Esophagus squamous epithelium (tissue), 5 donors: ENCODE measurements around the gene SAXO2. TPM values are rescaled to one million over a fixed set of nuclear protein-coding genes. Genes with fewer than 3 reads are reported as not detected.
"Not testable (repeated sequence)": the region's sequence is repeated elsewhere in the genome, so short reads cannot be mapped to it uniquely, and the experiment has no call there.

ENCODE experiments used
- DNase-seq: peaks from one replicate; lab custom pipeline; 2025; lab: John Stamatoyannopoulos, UW
- H3K27ac ChIP-seq, 4 donors: fragments of 200-600 bp; sonication (generic); one replicate each; pipeline ENCODE4 v1.5.1; 2016 to 2019; ENCODE audit warnings: mild to moderate bottlenecking in 1 of 4
- H3K27me3 ChIP-seq, 4 donors: fragments of 200-600 bp; sonication (generic); 1 replicate in 3 of 4; 2 replicates in 1 of 4; pipeline versions ENCODE4 v1.5.1 to v1.6.0; 2017 to 2021; ENCODE audit warnings: antibody characterized with exemption in 1 of 4
- H3K36me3 ChIP-seq, 3 donors: fragments of 200-600 bp; sonication (generic); one replicate each; pipeline ENCODE4 v1.5.1; 2016 to 2019
- H3K4me1 ChIP-seq, 3 donors: fragments of 200-600 bp; sonication (generic); one replicate each; pipeline ENCODE4 v1.5.1; 2017 to 2019
- H3K4me3 ChIP-seq, 4 donors: fragments of 200-600 bp; sonication (generic); 1 replicate in 3 of 4; 2 replicates in 1 of 4; pipeline ENCODE4 v1.5.1; 2016 to 2019; ENCODE audit warnings: mild to moderate bottlenecking in 2 of 4, moderate library complexity in 1 of 4
- H3K9me3 ChIP-seq, 3 donors: fragments of 200-600 bp; sonication (generic); one replicate each; pipeline ENCODE4 v1.5.1; 2016 to 2019
- WGBS, 2 donors: methylation state at CpG; one replicate each; pipeline ENCODE4 v1.1.5; 2018; 5-methylcytosine and 5-hydroxymethylcytosine counted together
- intact Hi-C: fragments of 100-400 bp; cut with DNase I; formaldehyde crosslinking; loops from one replicate; pipeline ENCODE4 v1.15.0; 2022
- total RNA-seq, 4 donors: library from RNA; depleted of rRNA; stranded (reverse); fragments of >200 nt; gene quantifications; one replicate each; pipeline ENCODE4 v1.1.0, GENCODE V29; 2016
- donor health status: DM: yes; HTN: yes; CAD: no.

Gene SAXO2
- total RNA-seq, 4 donors from 2014 or later = 1.5 TPM; not detected in 3

DNA sequence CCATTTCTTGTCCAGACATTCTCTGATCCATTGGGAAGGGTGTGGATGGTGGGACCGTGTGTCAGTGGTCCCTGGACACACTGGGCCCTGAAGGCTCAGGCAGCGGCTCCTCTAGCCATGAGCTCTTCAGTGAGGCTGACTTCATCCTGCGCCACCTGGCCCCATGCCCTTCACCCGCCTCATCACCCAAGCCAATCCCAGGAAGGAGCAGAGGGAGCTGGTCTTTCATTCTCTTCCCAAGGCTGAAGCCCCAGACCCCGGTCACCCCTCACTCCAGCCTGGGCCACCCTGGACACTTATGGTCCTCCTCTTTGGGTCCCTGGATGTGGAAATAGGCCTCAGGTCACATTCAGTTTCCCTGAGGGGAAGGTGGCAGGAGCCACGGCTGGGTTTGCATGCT, 62.2 kb downstream of the SAXO2 start:
- H3K4me3 ChIP-seq, H3K36me3 ChIP-seq, H3K27me3 ChIP-seq, H3K4me1 ChIP-seq, intact Hi-C loops, H3K27ac ChIP-seq, H3K9me3 ChIP-seq, DNase-seq: not testable (repeated sequence)
- 30 to 80% methylated on average over 1 to 4 of the region's 6 CpGs for WGBS, 2 donors

DNA sequence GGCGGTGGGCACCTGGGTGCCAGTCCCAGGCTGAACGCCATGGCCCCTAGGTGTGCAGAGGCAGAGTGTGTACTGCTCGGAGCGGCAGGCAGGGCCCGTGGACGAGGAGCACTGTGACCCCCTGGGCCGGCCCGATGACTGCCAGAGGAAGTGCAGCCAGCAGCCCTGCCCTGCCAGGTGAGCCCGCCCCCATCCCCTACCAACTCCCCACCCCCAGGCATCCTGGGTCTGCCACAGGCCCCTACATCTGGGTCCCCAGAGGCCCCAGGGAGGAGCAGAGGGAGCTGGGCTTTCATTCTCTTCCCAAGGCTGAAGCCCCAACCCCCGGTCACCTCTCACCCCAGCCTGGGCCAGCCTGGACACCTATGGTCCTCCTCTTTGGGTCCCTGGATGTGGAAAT, 63.0 kb downstream of the SAXO2 start:
- DNase-seq, H3K4me1 ChIP-seq, H3K27ac ChIP-seq, H3K36me3 ChIP-seq, intact Hi-C loops, H3K27me3 ChIP-seq, H3K9me3 ChIP-seq, H3K4me3 ChIP-seq: not testable (repeated sequence)
- no CpG with 5 or more reads among the region's 10 CpGs for WGBS, 2 donors

DNA sequence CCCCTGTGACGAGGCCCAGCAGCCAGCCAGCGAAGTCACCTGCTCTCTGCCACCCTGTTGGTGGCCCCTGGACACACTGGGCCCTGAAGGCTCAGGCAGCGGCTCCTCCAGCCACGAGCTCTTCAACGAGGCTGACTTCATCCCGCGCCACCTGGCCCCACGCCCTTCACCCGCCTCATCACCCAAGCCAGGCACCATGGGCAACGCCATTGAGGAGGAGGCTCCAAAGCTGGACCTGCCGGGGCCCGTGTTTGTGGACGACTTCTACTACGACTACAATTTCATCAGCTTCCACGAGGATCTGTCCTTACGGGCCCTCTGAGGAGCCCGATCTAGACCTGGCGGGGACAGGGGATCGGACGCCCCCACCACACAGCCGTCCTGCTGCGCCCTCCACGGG, 64.3 kb downstream of the SAXO2 start:
- H3K36me3 ChIP-seq, H3K27ac ChIP-seq, H3K27me3 ChIP-seq, DNase-seq, H3K4me3 ChIP-seq, intact Hi-C loops, H3K9me3 ChIP-seq, H3K4me1 ChIP-seq: not testable (repeated sequence)
- whole genome bisulfite sequencing, 2 donors = 75% methylated on average over 4 of the region's 23 CpGs; no CpG with 5 or more reads in 1 of the 2 donors

DNA sequence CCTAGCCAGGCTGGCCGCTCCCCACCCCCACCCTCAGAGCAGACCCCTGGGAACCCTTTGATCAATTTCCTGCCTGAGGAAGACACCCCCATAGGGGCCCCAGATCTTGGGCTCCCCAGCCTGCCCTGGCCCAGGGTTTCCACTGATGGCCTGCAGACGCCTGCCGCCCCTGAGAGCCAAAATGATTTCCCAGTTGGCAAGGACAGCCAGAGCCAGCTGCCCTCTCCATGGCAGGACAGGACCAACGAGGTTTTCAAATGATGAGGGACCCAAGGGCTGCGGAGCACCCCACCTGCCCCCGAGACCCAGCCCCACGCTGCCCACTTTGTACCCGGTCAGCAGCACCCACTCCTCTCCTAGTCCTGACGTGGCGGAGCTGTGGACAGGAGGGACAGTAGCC, 64.8 kb downstream of the SAXO2 start:
- intact Hi-C loops, H3K4me1 ChIP-seq, H3K27me3 ChIP-seq, H3K36me3 ChIP-seq, H3K27ac ChIP-seq, H3K9me3 ChIP-seq, DNase-seq, H3K4me3 ChIP-seq: not testable (repeated sequence)
- no CpG with 5 or more reads among the region's 10 CpGs for WGBS, 2 donors

DNA sequence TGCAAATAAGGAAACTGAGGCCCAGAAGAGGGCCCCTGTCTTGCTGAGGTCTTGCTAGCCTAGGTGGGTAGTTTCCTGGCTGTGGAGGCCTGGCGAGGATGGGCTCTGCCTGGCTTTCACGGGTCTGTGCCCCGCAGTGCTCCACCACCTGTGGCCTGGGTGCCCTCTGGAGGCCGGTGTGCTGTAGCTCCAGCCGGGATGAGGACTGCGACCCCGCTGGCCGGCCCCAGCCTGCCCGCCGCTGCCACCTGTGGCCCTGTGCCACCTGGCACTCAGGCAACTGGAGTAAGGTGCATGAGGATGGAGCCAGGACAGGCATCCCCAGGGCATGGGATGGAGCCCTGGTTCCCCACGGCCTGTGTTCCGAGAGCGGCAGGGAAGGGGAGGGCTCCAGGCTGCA, 66.4 kb downstream of the SAXO2 start:
- intact Hi-C loops, H3K4me1 ChIP-seq, DNase-seq, H3K27ac ChIP-seq, H3K9me3 ChIP-seq, H3K4me3 ChIP-seq, H3K27me3 ChIP-seq, H3K36me3 ChIP-seq: not testable (repeated sequence)
- no CpG with 5 or more reads among the region's 13 CpGs for WGBS, 2 donors

DNA sequence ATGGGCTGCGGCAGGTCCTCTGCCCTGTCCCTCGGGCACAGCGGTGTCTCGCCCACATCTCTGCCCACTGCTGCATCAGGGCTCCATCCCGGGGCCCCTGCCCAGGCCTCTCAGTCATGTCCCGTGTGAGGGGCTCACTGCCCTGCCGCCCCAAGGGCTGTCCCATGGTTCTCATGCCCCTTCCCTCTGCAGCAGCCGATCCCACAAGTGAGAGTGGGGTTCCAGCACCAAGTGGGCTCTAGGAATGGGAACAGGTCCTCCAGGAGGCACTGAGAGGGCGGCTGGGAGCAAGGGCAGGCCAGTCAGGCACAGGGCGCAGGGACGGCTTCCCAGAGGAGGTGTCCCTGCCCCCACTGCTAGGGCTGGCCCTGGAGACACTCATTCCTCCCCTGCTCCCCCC, 68.3 kb downstream of the SAXO2 start:
- no CpG with 5 or more reads among the region's 11 CpGs for WGBS, 2 donors
- intact Hi-C loops, DNase-seq, H3K4me3 ChIP-seq, H3K9me3 ChIP-seq, H3K4me1 ChIP-seq, H3K36me3 ChIP-seq, H3K27ac ChIP-seq, H3K27me3 ChIP-seq: not testable (repeated sequence)

DNA sequence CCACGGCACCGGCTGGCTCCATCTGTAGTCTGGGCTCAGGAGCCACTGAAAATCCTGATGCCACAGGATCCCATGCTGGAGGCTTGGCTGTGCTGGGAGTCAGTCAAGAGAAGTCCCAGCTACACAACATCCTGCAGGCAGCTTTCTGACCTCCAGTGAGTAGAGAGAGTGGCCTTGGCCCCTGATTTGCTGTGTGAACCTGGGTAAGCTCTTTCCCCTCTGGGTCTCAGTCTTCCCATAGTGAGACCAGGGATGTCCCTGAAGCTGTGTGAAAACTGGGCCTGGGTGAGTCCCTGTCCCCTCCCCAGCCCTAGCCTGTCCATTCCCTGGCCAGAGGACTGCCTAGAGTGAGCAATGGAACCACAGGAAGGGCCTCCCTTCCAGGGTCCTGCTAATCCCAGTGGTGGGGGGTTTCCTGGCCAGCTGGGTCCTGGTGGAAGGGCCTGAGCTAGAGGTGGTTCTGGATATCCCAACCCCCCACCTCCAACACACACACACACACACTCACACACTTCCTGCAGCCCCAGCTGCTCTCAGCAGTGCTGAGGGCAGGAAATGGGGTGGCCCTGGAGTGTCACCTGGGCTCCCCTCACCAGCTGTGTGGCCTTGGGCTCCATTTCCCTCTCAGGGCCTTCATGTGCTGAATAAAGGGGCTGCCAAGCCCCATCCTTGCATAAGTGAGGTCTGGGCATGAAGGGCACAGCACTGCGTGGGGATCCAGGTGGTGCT, 69.1 kb downstream of the SAXO2 start:
- H3K4me1 ChIP-seq = peaks cover 0 to 11% (median 0%) of the 10 kb centered on the region in 3 donors
- H3K27ac ChIP-seq, H3K9me3 ChIP-seq, DNase-seq, H3K4me3 ChIP-seq, H3K36me3 ChIP-seq, H3K27me3 ChIP-seq, intact Hi-C loops: not testable (repeated sequence)
- WGBS, 2 donors = no CpG with 5 or more reads among the region's 3 CpGs

DNA sequence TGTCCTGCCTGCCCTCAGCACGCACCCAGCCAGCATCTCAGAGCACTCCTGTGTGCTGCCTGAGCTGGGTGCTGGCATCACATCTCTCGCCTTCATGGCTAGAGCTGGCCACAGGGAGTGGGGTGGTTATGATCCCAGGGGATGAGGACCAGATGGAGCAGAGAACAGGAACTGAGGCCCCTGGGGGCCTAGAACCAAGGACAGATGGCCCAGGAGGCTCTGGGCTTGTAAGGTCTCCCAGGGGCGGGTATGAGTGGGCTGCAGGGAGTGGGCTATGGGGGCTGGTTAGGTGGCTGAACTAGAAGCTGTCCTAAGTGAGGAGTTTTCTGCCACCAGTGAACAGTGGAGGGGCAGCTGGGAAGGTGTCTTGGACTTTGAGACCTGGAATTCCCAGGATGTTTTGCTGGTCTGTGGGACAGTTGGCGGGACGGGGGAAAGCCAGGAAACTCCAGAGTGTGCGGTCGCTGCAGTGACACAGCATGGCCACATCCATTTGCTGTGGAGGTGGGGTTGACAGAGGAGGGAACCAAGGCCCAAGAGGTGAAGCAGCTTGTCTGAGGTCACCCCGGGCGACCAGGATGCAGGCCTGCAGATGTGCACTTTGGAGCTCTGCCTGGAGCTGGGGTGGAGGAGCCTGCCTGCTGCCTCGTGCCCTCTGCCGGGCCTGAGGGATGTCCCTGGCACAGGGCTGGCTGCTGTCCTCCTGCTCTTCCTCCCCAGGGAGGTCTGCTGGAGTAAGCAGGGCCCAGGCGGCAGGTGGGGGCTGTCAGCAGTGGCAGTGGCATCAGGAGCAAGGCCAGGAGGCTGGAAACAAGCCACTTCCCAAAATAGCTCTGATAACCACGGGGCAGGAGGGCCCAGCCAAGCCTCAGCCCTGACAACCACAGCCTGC, 70.3 kb downstream of the SAXO2 start:
- H3K4me1 ChIP-seq = peaks cover 0 to 12% (median 0%) of the 10 kb centered on the region in 3 donors
- H3K4me3 ChIP-seq, H3K27me3 ChIP-seq, DNase-seq, H3K36me3 ChIP-seq, H3K9me3 ChIP-seq, H3K27ac ChIP-seq, intact Hi-C loops: not testable (repeated sequence)
- WGBS, 2 donors = 88% methylated on average over 5 of the region's 13 CpGs; no CpG with 5 or more reads in 1 of the 2 donors

DNA sequence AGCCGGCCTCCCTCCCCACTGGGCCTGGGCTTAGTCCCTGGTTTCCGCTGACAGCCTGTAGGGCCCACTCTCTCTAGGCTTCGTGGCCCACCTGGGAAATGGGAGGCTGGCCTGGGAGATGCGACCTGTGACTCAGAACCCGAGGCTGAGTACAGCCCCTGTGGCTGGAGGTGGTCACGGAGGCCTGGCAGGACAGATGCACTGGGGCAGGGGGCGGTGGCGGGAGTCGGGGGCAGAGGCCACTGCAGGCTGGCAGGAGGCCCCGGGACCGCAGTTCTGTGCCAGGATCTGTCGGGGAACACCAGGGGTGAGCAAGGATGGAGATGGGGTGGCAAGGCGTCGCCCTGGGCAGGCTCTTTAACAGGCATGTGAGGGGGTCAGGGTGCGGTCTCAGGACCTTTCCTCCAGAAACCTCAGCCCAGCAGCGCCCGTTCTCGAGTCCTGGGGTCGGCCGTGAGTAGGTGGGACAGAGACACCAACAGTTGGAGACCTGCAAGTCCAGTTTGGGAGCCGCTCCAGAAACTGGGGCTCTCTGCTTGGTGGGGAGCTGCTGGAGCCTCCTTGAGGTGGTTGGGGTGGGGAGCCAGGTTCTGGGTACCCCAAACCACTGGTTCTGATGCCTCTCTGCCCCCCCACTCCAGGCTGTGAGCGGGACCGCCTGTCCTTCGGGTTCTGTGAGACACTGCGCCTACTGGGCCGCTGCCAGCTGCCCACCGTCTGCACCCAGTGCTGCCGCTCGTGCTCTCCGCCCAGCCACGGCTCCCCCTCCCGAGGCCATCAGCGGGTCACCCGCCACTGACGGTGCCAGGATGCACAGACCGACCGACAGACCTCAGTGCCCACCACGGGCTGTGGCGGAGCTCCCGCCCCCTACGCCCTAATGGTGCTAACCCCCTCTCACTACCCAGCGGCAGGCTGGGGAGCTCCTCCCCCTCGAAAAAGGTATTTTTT, 71.3 kb downstream of the SAXO2 start:
- H3K9me3 ChIP-seq, H3K27ac ChIP-seq, H3K36me3 ChIP-seq, H3K4me3 ChIP-seq, intact Hi-C loops, DNase-seq, H3K27me3 ChIP-seq: not testable (repeated sequence)
- WGBS, 2 donors = 69% methylated on average over 5 of the region's 43 CpGs; no CpG with 5 or more reads in 1 of the 2 donors
- H3K4me1 ChIP-seq = peaks cover 0 to 12% (median 0%) of the 10 kb centered on the region in 3 donors

Other genes with a start within 250 kb of the SAXO2 start
- gene MEX3B, start 216.8 kb upstream of the SAXO2 start, total RNA-seq = under 1 TPM in 3 of 4 donors, not detected in 1; 0.22 to 0.57 (median 0.26) TPM
- 10 to 100 TPM; 15.8 to 19.5 (median 16.4) TPM for gene EFL1, start 84 bp upstream of the SAXO2 start, total RNA-seq
- gene GOLGA6L10, start 86.7 kb downstream of the SAXO2 start, total RNA-seq = 10 to 100 TPM in 1 of 4 donors, 1 to 10 TPM in 3; 1.3 to 10.9 (median 5.0) TPM
- gene GOLGA6L9, start 167.0 kb downstream of the SAXO2 start, total RNA-seq = 10 to 100 TPM in 2 of 4 donors, 1 to 10 TPM in 2; 3.4 to 23.1 (median 11.6) TPM